ENCODE measurements around the gene RRAGD. TPM values are rescaled to one million over a fixed set of nuclear protein-coding genes. Genes with fewer than 3 reads are reported as not detected.

The RRAGD gene
- total and polyA plus RNA-seq, 2 donors from 2014 or later, result 31.5 to 51.6 TPM

- DNase-seq, result no peak
- Histone ChIP-seq H3K4me3 (ENCODE audit: low read length in 3 of 3) (no peak overlapping the region), H3K4me1 (ENCODE audit: control insufficient read depth in 2 of 3, insufficient read depth in 2 of 3, low read depth in 1 of 3, low read length in 3 of 3) (peaks cover 0 to 3% (median 0%) of the 10 kb centered on the region in 3 donors), H3K9ac (ENCODE audit: low read length in 3 of 3) (no peak overlapping the region), H3K27me3 (ENCODE audit: control insufficient read depth, insufficient read depth, low read length) (no peaks in the 10 kb centered on the region), H3K9me3 (ENCODE audit: control insufficient read depth in 2 of 3, insufficient read depth in 1 of 3, low read length in 3 of 3) (peaks cover 0 to 6% (median 0%) of the 10 kb centered on the region in 3 donors), H3K36me3 (ENCODE audit: control insufficient read depth in 2 of 3, insufficient read depth in 3 of 3, low read length in 3 of 3) (no peaks in the 10 kb centered on the region), H3K27ac (ENCODE audit: low read depth in 2 of 2, low read length in 2 of 2) (no peak overlapping the region)
- TF ChIP-seq, protein P1, sequence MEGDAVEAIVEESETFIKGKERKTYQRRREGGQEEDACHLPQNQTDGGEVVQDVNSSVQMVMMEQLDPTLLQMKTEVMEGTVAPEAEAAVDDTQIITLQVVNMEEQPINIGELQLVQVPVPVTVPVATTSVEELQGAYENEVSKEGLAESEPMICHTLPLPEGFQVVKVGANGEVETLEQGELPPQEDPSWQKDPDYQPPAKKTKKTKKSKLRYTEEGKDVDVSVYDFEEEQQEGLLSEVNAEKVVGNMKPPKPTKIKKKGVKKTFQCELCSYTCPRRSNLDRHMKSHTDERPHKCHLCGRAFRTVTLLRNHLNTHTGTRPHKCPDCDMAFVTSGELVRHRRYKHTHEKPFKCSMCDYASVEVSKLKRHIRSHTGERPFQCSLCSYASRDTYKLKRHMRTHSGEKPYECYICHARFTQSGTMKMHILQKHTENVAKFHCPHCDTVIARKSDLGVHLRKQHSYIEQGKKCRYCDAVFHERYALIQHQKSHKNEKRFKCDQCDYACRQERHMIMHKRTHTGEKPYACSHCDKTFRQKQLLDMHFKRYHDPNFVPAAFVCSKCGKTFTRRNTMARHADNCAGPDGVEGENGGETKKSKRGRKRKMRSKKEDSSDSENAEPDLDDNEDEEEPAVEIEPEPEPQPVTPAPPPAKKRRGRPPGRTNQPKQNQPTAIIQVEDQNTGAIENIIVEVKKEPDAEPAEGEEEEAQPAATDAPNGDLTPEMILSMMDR (IDR thresholded peaks at IDR 0.05; ENCODE audit: borderline replicate concordance, extremely low read depth, insufficient read depth), result no peak
- FAIRE-seq, result no peak
- intact Hi-C loops (cut with DNase I), result no loop called here
Observed at GRCh38 chr6:89393659-89394058, 18.4 kb downstream of the RRAGD start.

DNA sequence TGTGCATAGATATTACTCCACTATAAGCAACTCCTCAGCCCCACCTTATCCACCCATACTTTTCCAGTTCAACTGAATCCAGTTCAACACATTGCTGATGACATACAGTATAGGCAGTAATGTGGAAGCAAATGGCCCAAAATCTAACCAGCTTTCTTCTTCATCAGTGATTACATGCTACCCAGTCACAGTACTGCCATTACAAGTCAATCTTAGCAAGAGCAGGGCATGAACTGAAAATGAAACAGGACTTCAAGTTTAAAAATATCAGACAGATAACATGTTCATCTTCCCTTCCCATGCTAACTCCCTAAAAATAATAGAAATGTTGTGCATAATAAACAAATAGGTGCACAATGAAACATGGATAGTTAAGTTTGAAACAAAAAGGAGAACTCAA is 19.2 kb downstream of the RRAGD start:
- TF ChIP-seq, protein P1 (IDR thresholded peaks at IDR 0.05; ENCODE audit: borderline replicate concordance, extremely low read depth, insufficient read depth), result no peak
- intact Hi-C loops (cut with DNase I), result no loop called here
- no peak for FAIRE-seq
- no peak overlapping the region for H3K4me3 ChIP-seq (ENCODE audit: low read length in 3 of 3)
- H3K9me3 ChIP-seq (ENCODE audit: control insufficient read depth in 2 of 3, insufficient read depth in 1 of 3, low read length in 3 of 3), result peaks cover 0 to 6% (median 0%) of the 10 kb centered on the region in 3 donors
- H3K4me1 ChIP-seq (ENCODE audit: control insufficient read depth in 2 of 3, insufficient read depth in 2 of 3, low read depth in 1 of 3, low read length in 3 of 3), result no peaks in the 10 kb centered on the region
- H3K9ac ChIP-seq (ENCODE audit: low read length in 3 of 3), result no peak overlapping the region
- H3K27me3 ChIP-seq (ENCODE audit: control insufficient read depth, insufficient read depth, low read length), result no peaks in the 10 kb centered on the region
- no peaks in the 10 kb centered on the region for H3K36me3 ChIP-seq (ENCODE audit: control insufficient read depth in 2 of 3, insufficient read depth in 3 of 3, low read length in 3 of 3)
- DNase-seq, result no peak
- no peak overlapping the region for H3K27ac ChIP-seq (ENCODE audit: low read depth in 2 of 2, low read length in 2 of 2)

GRCh38 chr6:89388846-89389245 is 23.2 kb downstream of the RRAGD start:
- H3K4me1 ChIP-seq (ENCODE audit: control insufficient read depth in 2 of 3, insufficient read depth in 2 of 3, low read depth in 1 of 3, low read length in 3 of 3), result no peaks in the 10 kb centered on the region
- no peak overlapping the region for H3K27ac ChIP-seq (ENCODE audit: low read depth in 2 of 2, low read length in 2 of 2)
- FAIRE-seq, result no peak
- DNase-seq, result no peak
- no peak overlapping the region for H3K9ac ChIP-seq (ENCODE audit: low read length in 3 of 3)
- H3K36me3 ChIP-seq (ENCODE audit: control insufficient read depth in 2 of 3, insufficient read depth in 3 of 3, low read length in 3 of 3), result no peaks in the 10 kb centered on the region
- peaks cover 0 to 6% (median 0%) of the 10 kb centered on the region in 3 donors for H3K9me3 ChIP-seq (ENCODE audit: control insufficient read depth in 2 of 3, insufficient read depth in 1 of 3, low read length in 3 of 3)
- intact Hi-C loops (cut with DNase I), result no loop called here
- H3K27me3 ChIP-seq (ENCODE audit: control insufficient read depth, insufficient read depth, low read length), result no peaks in the 10 kb centered on the region
- H3K4me3 ChIP-seq (ENCODE audit: low read length in 3 of 3), result no peak overlapping the region
- TF ChIP-seq, protein P1 (IDR thresholded peaks at IDR 0.05; ENCODE audit: borderline replicate concordance, extremely low read depth, insufficient read depth), result no peak

All from kidney (tissue), 14 donors.